Middle frontal gyrus (tissue), 1 donor: ENCODE measurements around the gene SKOR2.
"Not testable (repeated sequence)": the region's sequence is repeated elsewhere in the genome, so short reads cannot be mapped to it uniquely, and the experiment has no call there.

Experiments
- DNase-seq: peaks from one replicate; pipeline ENCODE4 v3.0.0-alpha.2; 2015; ENCODE audit warnings: low spot score; ENCODE audit errors: extremely low spot score

The SKOR2 gene

DNA sequence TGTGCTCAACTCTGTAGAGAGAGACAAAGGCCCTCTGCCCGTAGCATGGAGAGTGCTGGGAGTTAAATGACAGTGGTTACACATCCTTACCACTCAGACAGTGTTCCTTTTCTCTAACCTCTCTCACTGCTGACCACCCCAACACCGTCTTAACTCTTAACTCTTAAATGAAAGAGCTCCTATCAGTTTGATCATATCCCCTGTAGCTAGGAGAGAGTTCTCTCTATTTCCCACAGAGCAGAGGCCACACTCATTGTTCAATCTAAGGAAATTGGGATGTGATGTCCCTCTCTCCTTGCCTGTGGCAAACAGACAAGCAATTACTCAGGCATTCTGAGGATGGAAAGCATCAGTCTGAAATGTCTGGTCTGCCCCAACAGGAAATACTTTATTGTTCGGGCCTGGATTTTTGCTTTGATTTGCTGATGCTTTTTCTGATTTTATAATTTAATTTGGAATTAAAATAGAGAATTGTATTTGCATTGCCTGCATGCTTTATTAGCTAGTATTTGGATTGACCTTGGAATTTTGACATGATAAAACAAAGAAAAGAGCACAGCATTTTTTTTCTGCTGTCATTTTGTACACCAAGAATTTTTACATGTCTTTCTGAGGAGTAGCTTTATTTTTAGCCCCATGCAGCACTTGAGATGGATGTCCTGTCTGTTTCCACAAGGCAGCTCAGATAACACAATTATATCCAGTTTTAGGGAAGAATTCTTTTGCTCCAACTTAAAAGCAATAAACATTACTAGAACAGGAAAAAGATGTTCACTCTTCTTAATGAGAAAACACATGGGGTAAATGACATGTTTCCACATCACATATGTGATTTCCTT, 47.6 kb downstream of the SKOR2 start:
- DNase-seq, result no peak

DNA sequence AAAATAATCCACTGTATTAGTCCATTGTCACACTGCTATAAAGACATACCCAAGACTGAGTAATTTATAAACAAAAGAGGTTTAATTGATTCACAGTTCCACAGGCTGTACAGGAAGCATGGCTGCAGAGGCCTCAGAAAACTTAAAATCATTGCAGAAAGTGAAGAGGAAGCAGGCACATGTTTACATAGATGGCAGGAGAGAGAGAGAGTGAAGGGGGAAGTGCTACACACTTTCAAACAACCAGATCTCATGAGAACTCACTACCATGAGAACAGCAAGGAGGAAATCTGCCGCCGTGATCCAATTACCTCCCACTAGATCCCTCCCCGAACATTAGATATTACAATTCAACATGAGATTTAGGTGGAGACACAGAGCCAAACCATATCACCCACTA, 55.5 kb downstream of the SKOR2 start:
- DNase-seq, result not testable (repeated sequence)

DNA sequence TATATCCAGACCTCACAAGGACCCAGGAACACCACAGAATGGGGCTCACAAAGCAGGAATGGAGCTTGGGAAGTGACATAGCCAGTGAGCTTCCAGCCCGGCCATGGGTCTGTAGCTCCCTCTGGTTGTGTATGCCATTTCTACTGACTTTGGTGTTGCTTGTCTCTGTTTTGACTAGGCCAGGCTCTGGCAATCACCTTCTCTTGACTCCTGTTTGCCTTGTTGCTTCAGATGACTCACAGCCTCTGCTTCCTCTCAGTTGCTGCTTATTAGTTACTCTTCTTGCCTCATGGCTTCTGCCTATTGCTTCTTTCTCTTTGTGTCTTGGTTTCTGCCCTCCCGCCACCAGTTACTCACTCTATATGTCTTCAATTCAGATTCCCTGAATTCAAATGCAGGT, 59.5 kb downstream of the SKOR2 start:
- DNase-seq, result no peak

DNA sequence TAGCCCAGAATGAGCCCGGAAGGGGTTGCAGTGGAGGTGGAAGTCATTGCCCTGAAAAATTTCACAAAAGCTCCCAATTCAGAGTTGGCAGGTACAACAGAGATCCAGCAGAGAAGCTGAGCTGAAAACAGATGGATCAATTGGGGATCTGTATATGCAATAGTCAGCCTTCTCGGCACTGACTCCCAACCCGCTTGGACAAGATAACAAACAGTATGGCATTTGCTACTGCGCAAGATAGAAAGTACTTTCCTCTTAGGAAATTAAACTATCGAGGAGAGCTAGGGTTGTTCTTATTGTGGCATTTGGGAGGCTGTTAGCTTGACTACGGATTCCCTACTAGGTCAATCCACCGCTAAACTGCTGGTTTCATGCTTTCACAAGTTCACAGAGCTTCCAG, 63.7 kb downstream of the SKOR2 start:
- no peak for DNase-seq

DNA sequence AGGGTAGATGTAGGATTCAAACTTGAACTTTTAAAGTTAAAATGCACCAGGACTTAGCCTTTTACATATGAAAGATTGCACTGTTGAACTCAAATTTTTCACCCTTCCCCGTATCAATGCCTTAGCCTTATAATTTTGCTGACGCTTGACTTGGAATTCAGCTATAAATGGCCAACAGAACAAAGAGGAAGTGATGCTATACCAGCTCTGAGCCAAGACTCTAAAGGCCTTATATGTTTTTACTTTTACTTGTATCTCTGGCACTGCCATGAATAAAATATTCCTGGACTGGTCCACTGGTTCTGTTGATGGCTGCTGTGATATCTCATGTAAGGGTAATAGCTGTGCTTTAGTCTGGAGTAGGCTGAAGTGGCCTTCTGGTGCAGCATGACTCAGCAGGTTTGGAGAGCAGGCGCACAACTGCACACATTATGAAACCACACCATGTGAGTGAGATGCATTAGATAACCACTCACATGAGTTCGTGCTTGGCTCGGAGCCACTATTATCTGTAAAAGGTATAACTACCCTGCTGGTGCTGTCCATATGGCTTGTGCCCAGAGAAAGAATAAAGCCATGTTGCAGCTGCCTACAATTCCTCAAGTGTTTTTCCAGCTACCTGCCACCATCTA, 66.9 kb downstream of the SKOR2 start:
- no peak for DNase-seq

DNA sequence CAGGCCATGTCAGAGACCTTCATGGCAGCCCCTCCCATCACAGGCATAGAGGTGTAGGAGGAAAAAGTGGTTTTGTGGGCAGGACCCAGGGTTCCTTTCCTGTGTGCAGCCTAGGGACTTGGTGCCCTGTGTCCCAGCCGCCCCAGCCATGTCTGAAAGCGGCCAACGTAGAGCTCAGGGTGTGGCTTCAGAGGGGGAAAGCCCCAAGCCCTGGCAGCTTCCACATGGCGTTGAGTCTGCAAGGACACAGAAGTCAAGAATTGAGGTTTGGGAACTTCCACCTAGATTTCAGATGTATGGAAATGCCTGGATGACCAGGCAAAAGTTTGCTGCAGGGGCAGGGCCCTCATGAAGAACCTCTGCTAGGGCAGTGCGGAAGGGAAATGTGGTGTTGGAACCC, 69.3 kb downstream of the SKOR2 start:
- DNase-seq, result not testable (repeated sequence)

DNA sequence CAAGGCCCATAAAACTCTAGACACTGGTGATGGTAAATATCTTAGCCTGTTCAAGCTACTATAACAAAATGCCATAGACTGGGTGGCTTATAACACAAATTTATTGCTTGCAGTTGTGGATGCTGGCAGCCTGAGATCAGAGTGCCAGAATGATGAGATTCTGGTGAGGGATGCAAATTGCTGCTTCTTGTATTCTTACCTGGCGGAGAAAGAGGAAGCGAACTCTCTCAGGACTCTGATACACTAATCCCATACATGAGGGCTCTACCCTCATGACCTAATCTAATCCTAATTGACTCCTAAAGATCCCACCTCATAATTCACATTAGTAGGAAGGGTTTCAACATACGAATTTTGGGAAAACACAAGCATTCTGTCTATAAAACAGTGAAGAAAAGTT, 70.7 kb downstream of the SKOR2 start:
- no peak for DNase-seq

DNA sequence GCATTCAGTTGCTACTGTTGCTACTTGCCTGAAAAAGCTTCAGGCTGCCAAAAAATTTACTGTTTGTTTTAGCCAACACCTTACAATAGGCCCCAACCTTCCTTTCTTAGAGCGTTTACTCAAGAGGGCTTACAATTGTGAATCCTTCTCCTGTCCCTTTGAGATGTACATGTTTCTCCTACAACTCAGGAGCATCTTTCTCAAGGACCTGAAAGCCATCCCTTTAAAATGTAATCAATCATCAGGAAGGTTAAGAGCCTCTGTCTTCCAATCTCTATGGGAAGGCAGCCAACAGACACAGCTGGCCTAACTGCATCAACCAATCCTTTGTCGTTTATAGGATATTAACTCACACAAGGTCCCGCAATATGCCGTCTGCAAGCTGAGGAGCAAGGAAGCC, 71.9 kb downstream of the SKOR2 start:
- DNase-seq, result no peak

DNA sequence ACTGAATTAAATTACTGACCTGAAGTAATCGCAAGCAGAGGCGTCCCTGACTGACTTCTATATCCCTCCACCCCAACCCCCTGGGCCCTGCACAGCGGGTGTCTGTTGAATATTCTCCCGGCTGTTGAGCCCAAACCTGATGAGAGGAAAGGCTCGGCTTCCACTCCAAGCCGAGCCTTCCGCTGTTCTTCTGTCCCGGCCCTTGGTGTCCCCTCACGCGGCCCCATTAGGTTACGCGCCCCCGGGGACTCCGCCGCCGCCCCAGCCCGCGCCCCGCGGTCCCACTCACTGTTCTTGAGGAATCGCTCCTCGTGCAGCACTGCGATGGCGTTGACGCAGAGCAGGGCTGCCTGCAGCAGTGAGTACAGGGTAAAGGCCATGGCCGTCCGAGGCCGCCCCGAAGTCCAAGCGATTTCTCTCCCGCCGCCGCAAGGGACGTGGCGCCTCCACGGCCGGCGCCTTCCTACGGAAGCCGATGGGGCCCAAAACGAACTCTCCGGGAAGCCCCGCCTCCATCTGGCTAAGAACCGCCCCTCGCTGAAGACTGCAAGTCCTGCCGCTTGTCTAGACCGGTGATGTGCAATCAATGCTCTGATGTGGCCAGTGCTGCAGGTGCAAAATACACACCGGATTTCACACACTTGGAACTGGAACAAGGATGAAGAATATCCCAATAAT, 75.4 kb downstream of the SKOR2 start, which contains the start of gene IER3IP1:
Gene IER3IP1, minus strand, starts transcription at position 467 of the 678 bp plus-strand sequence. Its CDS starts 87 bp downstream, at position 380.
- peak; percentile 86 for DNase-seq

DNA sequence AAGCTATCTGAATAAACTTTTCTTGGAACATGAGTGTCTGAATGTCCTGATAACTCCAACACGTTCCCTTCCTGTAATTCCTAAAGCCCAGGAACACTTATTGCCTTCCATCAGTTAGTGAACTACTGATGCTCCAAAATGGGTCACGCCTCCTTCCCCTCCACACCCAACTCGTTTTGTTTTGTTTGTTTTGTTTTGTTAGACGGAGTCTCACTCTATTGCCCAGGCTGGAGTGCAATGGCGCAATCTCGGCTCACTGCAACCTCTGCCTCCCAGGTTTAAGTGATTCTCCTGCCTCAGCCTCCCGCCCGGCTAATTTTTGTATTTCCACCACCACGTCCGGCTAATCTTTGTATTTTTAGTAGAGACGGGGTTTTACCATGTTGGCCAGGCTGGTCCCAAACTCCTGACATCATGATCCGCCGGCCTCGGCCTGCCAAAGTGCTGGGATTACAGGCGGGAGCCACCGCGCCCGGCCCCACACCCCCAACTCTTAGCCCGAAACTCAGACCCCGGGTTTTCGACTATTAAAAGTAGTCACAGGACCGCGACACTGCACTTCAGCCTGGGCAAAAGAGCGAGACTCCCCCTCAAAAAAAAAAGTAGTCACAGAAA, 76.1 kb downstream of the SKOR2 start:
- no peak for DNase-seq

DNA sequence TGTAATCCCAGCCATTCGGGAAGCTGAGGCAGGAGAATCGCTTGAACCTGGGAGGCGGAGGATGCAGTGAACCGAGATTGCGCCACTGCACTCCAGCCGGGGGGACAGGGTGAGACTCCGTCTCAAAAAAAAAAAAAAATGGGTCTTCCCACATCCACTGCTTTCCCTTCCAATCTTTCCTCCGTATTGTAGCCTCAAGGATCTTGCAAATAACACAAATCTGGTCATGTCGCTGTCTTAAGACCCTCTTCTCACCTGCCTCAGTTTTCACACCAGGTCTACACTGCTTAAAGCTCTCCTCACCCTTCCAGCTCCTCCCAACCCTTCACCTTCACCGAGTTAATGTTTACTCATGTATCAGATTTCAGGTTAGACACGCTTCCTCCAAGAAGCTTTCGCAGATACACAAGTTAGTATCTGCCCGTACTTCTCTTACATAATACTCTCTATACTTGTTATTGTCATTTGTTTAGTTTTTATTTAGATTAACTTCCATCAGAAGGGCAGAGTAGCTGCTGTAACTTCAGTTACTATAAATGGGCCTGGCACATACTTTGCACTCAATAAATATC, 76.8 kb downstream of the SKOR2 start:
- DNase-seq, result no peak

DNA sequence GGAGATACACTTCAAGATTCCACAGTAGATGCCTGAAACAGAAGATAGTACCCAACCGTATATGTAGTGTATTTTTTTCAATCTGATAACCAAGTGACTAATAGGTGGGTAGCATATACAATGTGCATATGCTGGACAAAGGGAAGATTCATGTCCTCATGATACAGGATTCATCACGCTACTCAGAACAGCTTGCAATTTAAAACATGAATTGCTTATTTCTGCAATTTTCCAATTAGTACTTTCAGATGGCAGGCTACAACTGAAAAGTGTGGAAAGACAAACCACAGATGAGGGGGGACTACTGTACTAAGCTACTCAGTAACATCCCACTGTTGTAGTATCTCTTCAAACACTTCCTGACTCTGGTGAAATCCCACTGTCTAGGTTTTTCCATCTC, 79.0 kb downstream of the SKOR2 start:
- DNase-seq, result no peak

DNA sequence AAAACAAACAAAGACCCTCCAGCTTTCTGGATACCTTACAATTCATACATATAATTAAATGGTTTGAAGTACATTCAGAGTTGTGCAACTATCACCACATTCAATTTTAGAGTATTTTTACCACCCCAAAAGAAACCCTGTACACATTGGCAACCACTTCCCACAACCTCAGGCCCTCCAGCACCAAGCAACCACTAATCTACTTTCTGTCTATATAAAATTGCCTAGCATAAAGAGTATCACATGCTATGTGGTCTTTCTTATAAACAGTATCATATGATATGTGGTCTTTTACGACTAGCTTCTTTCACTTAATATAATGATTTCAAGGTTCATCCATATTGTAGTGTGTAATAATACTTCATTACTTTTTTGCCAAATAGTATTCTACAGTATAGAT, 82.5 kb downstream of the SKOR2 start:
- no peak for DNase-seq

DNA sequence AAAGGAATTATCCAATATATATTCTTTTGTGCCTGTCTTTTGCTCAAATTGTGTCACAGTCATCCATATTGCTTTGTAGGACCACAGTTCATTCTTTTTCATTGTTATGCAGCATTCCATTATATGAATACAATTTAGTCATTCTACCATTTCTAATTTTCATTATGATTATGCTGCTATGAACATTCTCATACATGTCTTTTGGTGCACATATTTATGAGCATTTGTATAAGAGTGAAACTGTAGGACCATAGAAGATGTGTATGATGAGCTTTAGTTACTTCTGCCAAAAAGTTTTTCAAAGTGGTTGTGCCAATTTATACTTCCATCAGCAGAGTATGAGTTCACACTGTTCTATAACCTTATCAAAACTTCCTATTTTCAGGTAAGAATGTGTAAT, 83.0 kb downstream of the SKOR2 start:
- no peak for DNase-seq

DNA sequence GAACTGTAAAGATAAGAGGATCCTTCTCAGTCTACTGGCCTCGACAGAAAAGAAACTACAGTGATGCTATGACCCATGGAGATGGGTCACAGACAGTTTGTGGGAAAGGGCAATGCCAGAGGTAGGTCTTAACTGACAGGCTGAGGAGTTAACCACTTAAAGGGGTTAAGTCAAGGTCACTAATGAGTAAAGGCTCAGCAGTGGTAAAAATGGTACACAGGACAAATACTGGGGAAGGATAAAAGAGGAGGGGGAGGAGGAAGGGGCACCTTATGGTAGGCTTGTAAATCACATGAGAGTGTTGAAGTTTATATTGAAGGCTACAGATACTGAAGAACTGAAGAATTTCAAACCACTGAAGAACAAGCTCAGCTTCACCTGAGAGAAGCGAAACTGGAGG, 85.2 kb downstream of the SKOR2 start:
- no peak for DNase-seq

DNA sequence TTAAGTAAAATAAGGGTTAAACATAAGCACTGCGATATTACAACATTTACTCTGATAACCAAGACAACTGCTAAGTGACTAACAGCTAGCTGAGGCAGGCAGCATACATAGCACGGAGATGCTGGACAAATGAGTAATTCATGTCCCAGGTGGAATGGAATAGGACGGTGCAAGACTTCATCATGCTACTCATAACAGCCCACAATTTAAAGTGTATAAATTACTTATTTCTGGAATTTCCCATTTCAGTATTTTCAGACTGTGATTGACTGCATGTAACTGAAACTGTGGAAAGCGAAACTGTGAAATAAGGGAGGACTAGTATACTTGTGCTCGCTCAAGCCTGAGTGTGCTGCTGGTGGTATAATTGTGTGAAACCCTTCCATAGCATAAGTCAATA, 88.2 kb downstream of the SKOR2 start:
- DNase-seq, result no peak

DNA sequence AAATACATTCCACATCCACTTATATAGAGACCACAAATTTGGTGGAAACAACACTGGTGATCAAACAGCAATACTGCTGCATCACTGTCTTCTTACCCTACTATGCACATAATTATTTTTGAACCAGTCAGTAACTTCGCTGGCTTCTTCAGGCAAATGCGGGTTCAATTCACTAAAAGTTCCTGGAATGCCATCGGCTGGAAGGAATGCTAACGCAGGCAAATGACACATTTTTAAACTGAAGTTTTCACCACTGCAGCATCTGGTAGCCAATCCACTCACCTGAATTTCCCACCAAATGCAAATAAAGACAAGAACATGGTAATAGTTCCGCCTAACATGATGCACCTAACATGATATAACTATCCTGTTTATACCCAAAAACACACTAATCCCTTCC, 91.2 kb downstream of the SKOR2 start:
- no peak for DNase-seq

DNA sequence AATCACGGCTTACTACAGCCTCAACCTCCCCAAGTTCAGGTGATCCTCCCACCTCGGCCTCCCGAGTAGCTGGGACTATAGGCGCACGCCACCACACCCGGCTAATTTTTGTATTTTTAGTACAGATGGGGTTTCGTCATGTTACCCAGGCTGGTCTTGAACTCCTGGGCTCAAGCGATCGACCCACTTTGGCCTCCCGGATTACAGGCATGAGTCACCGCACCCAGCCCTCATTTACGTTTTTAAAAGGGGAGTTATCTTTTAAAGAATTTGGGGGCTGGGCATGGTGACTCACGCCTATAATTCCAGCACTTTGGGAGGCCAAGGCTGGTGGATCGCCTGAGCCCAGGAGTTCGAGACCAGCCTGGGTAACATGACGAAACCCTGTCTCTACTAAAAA, 93.1 kb downstream of the SKOR2 start:
- DNase-seq, result not testable (repeated sequence)
